H9 (cell line): Measurements from ENCODE around the gene ATP1A2. TPM values are rescaled to one million over a fixed set of nuclear protein-coding genes. Genes with fewer than 3 reads are reported as not detected.
A peak's percentile ranks its signal among the peaks of the same experiment; 100 is the strongest.

ENCODE experiments used
- DNase-seq: peaks from one replicate; pipeline ENCODE4 v3.0.0-alpha.2; 2017
- H2AFZ ChIP-seq: one replicate; pipeline ENCODE4 v1.6.1; 2013; ENCODE audit warnings: mild to moderate bottlenecking, low read length, control low read depth, moderate library complexity
- H2AK5ac ChIP-seq: 2 replicates; pipeline ENCODE4 v1.6.1; 2013; ENCODE audit warnings: low read length, control low read depth, mixed read lengths; ENCODE audit not compliant: insufficient read length
- H2BK120ac ChIP-seq: one replicate; pipeline ENCODE4 v1.6.1; 2013; ENCODE audit warnings: low read depth, mild to moderate bottlenecking, low read length, control low read depth, inconsistent platforms; ENCODE audit not compliant: poor library complexity, severe bottlenecking
- H2BK12ac ChIP-seq: 2 replicates; pipeline ENCODE4 v1.6.1; 2013; ENCODE audit warnings: low read length, control low read depth, mixed read lengths, low read depth; ENCODE audit not compliant: insufficient read length
- H2BK15ac ChIP-seq: 2 replicates; pipeline ENCODE4 v1.6.1; 2013; ENCODE audit warnings: low read depth, low read length, control low read depth
- H2BK20ac ChIP-seq: one replicate; pipeline ENCODE4 v1.6.1; 2013; ENCODE audit warnings: low read depth, mild to moderate bottlenecking, low read length, control low read depth, inconsistent platforms; ENCODE audit not compliant: poor library complexity, severe bottlenecking
- H2BK5ac ChIP-seq: 2 replicates; pipeline ENCODE4 v1.6.1; 2013; ENCODE audit warnings: low read length, control low read depth, mixed read lengths; ENCODE audit not compliant: insufficient read length
- H3K14ac ChIP-seq: 2 replicates; pipeline ENCODE4 v1.6.1; 2013; ENCODE audit warnings: low read length, control low read depth; ENCODE audit not compliant: insufficient read depth
- H3K18ac ChIP-seq: 2 replicates; pipeline ENCODE4 v1.6.1; 2013; ENCODE audit warnings: low read depth, mild to moderate bottlenecking, mixed read lengths, low read length, control low read depth; ENCODE audit not compliant: insufficient read length
- H3K23ac ChIP-seq: 2 replicates; pipeline ENCODE4 v1.6.1; 2013; ENCODE audit warnings: low read length, control low read depth, mixed read lengths, low read depth; ENCODE audit not compliant: insufficient read length
- H3K23me2 ChIP-seq: 2 replicates; pipeline ENCODE4 v1.6.1; 2013; ENCODE audit warnings: low read depth, mild to moderate bottlenecking, mixed read lengths, low read length, control low read depth; ENCODE audit not compliant: insufficient read length, poor library complexity, severe bottlenecking
- H3K27ac ChIP-seq: 2 replicates; pipeline ENCODE4 v1.5.1; 2013; ENCODE audit warnings: low read length, control low read depth, mixed read lengths, low read depth; ENCODE audit not compliant: insufficient read length
- H3K27me3 ChIP-seq: 2 replicates; pipeline ENCODE4 v1.6.1; 2013; ENCODE audit warnings: low read length, control low read depth, inconsistent platforms; ENCODE audit not compliant: insufficient read depth
- H3K4ac ChIP-seq: 2 replicates; pipeline ENCODE4 v1.6.1; 2013; ENCODE audit warnings: low read depth, mild to moderate bottlenecking, control low read depth, inconsistent platforms, low read length, moderate library complexity
- H3K4me1 ChIP-seq: 2 replicates; pipeline ENCODE4 v1.6.1; 2013; ENCODE audit warnings: low read length, control low read depth, inconsistent platforms; ENCODE audit not compliant: insufficient read depth
- H3K4me2 ChIP-seq: 2 replicates; pipeline ENCODE4 v1.6.1; 2013; ENCODE audit warnings: low read length, control low read depth, mixed read lengths; ENCODE audit not compliant: insufficient read length, insufficient read depth
- H3K56ac ChIP-seq: 2 replicates; pipeline ENCODE4 v1.6.1; 2013; ENCODE audit warnings: low read depth, mild to moderate bottlenecking, mixed read lengths, low read length, control low read depth; ENCODE audit not compliant: insufficient read length
- H3K79me1 ChIP-seq: 2 replicates; pipeline ENCODE4 v1.6.1; 2013; ENCODE audit warnings: low read depth, mild to moderate bottlenecking, moderate library complexity, low read length, control low read depth, inconsistent platforms; ENCODE audit not compliant: insufficient read depth, poor library complexity, severe bottlenecking
- H3K79me2 ChIP-seq: 2 replicates; pipeline ENCODE4 v1.6.1; 2013; ENCODE audit warnings: low read length, control low read depth, inconsistent platforms; ENCODE audit not compliant: insufficient read depth
- H3K9ac ChIP-seq: 2 replicates; pipeline ENCODE4 v1.6.1; 2013; ENCODE audit warnings: low read length, control low read depth, mixed read lengths; ENCODE audit not compliant: insufficient read length; ENCODE audit errors: extremely low read depth
- H3K9me3 ChIP-seq: one replicate; pipeline ENCODE4 v1.6.1; 2013; ENCODE audit warnings: low read depth, low read length, inconsistent platforms; ENCODE audit not compliant: control insufficient read depth
- H3T11ph ChIP-seq: one replicate; pipeline ENCODE4 v1.6.1; 2013; ENCODE audit warnings: mild to moderate bottlenecking, low read length, control low read depth, inconsistent platforms
- H4K20me1 ChIP-seq: one replicate; pipeline ENCODE4 v1.6.1; 2013; ENCODE audit not compliant: control insufficient read depth, insufficient read length, insufficient read depth
- H4K5ac ChIP-seq: 2 replicates; pipeline ENCODE4 v1.6.1; 2013; ENCODE audit warnings: low read depth, mild to moderate bottlenecking, mixed read lengths, low read length, control low read depth; ENCODE audit not compliant: insufficient read length
- H4K8ac ChIP-seq: replicated peaks from 2 replicates; pipeline ENCODE4 v1.6.1; 2013; ENCODE audit warnings: low read length, control low read depth, mixed read lengths, low read depth; ENCODE audit not compliant: insufficient read length
- H4K91ac ChIP-seq: 2 replicates; pipeline ENCODE4 v1.6.1; 2013; ENCODE audit warnings: low read depth, mild to moderate bottlenecking, moderate library complexity, mixed read lengths, low read length, control low read depth; ENCODE audit not compliant: insufficient read length
- H3K27ac Mint-ChIP-seq, 3 experiments: 2 replicates in 2 of 3; 3 replicates in 1 of 3; pipeline ENCODE4 v1.8.0; 2020 to 2021; ENCODE audit warnings: mixed read lengths in 3 of 3, mild to moderate bottlenecking in 1 of 3, moderate library complexity in 1 of 3
- H3K27me3 Mint-ChIP-seq: 2 replicates; pipeline ENCODE4 v1.8.0; 2021; ENCODE audit warnings: low read depth, mild to moderate bottlenecking, moderate library complexity, mixed read lengths
- H3K36me3 Mint-ChIP-seq, 3 experiments: 2 replicates in 2 of 3; 3 replicates in 1 of 3; pipeline ENCODE4 v1.8.0; 2020 to 2021; ENCODE audit warnings: low read depth in 3 of 3, mixed read lengths in 3 of 3; ENCODE audit not compliant: insufficient read depth in 1 of 3
- H3K4me1 Mint-ChIP-seq, 2 experiments: 2 replicates each; pipeline ENCODE4 v1.8.0; 2020; ENCODE audit warnings: mixed read lengths in 2 of 2
- H3K4me3 Mint-ChIP-seq, 2 experiments: 2 replicates in 1 of 2; 3 replicates in 1 of 2; pipeline ENCODE4 v1.8.0; 2020 to 2021; ENCODE audit warnings: mild to moderate bottlenecking in 2 of 2, mixed read lengths in 2 of 2, moderate library complexity in 1 of 2
- H3K9me3 Mint-ChIP-seq, 2 experiments: 2 replicates in 1 of 2; 3 replicates in 1 of 2; pipeline ENCODE4 v1.8.0; 2020; ENCODE audit warnings: mild to moderate bottlenecking in 2 of 2, mixed read lengths in 2 of 2, moderate library complexity in 1 of 2
- CTCF ChIP-seq: fragments of 200-600 bp; sonication (generic); conservative IDR thresholded peaks from 3 replicates; pipeline ENCODE4 v1.8.0; 2021; ENCODE audit warnings: antibody characterized with exemption, mild to moderate bottlenecking
- WGBS: extraction: QIAGEN DNeasy Blood & Tissue Kit; methylation state at CpG from one replicate; pipeline ENCODE4 v1.1.7; 2013; ENCODE audit warnings: missing lambda C conversion rate, low lambda C conversion rate, mixed read lengths; ENCODE audit not compliant: insufficient read length; ENCODE audit errors: extremely low coverage; 5-methylcytosine and 5-hydroxymethylcytosine counted together
- total RNA-seq: library from RNA; stranded (reverse); gene quantifications from 2 replicates; pipeline ENCODE4 v1.2.1, GENCODE V29; 2021

The ATP1A2 gene
- total RNA-seq, 1 experiment from 2014 or later, result 3.0 TPM

- H2BK20ac ChIP-seq, result no peak overlapping the region
- no peak overlapping the region for H3K56ac ChIP-seq
- no peaks in the 10 kb centered on the region for H3K79me2 ChIP-seq
- H3K4ac ChIP-seq, result no peak overlapping the region
- no peak overlapping the region for H4K5ac ChIP-seq
- no peak overlapping the region for H2BK12ac ChIP-seq
- no peaks in the 10 kb centered on the region for H4K20me1 ChIP-seq
- Mint-ChIP-seq H3K27ac (no peak overlapping the region; a peak in 1 of 7 replicates), H3K36me3 (peaks cover 0 to 9% (median 5%) of the 10 kb centered on the region in 3 experiments; a peak in 4 of 7 replicates), H3K27me3 (peaks cover 75% of the 10 kb centered on the region), H3K9me3 (no peaks in the 10 kb centered on the region; a peak in 1 of 5 replicates), H3K4me3 (peak overlapping the region in 1 of 2 experiments; percentile 29; a peak in 1 of 5 replicates), H3K4me1 (peaks cover 9 to 10% of the 10 kb centered on the region in 2 experiments)
- no peaks in the 10 kb centered on the region for H3K9me3 ChIP-seq
- no peak overlapping the region for H3T11ph ChIP-seq
- no peak overlapping the region for H3K9ac ChIP-seq
- no peaks in the 10 kb centered on the region; the same call in 1 of the 2 replicates for H3K4me1 ChIP-seq
- H3K18ac ChIP-seq, result no peak overlapping the region
- H2AK5ac ChIP-seq, result no peak overlapping the region
- no peak overlapping the region for H3K4me2 ChIP-seq
- H3K79me1 ChIP-seq, result no peaks in the 10 kb centered on the region
- no peak for DNase-seq
- WGBS, result no CpG with 5 or more reads among the region's 3 CpGs
- no peak overlapping the region for H3K27ac ChIP-seq
- no peak overlapping the region for H2BK120ac ChIP-seq
- no peak overlapping the region for H2BK15ac ChIP-seq
- no peak overlapping the region for H3K23ac ChIP-seq
- peaks cover 7% of the 10 kb centered on the region; the same call in 1 of the 2 replicates for H3K27me3 ChIP-seq
- no peak for TF ChIP-seq CTCF
- H2BK5ac ChIP-seq, result no peak overlapping the region
- H2AFZ ChIP-seq, result no peak overlapping the region
- H4K91ac ChIP-seq, result no peak overlapping the region
- H4K8ac ChIP-seq, result no peak overlapping the region
- H3K23me2 ChIP-seq, result no peaks in the 10 kb centered on the region
- no peak overlapping the region for H3K14ac ChIP-seq
These were observed 32.6 kb upstream of the ATP1A2 start for GRCh38 chr1:160082926-160083325.
